GM12878 (cell line): ENCODE data around the gene OR8G5. TPM values are rescaled to one million over a fixed set of nuclear protein-coding genes. Genes with fewer than 3 reads are reported as not detected.

Experiments
- ATAC-seq: fragments of 200-7000 bp; cut with Tn5 transposase; 3 replicates; pipeline ENCODE4 v1.9.1; 2020; ENCODE audit warnings: mild to moderate bottlenecking, moderate library complexity
- BruUV-seq: library from RNA; stranded (reverse); fragments of 400-500 nt; replicated peaks from 2 replicates; lab custom pipeline; 2021; lab: Mats Ljungman, UMichigan
- CTCF ChIA-PET: fragments of 300-600 bp; sonication (Branson Sonifier 250); formaldehyde crosslinking; extraction: SDS; loops from one replicate; lab custom pipeline; 2021; ENCODE audit warnings: inconsistent platforms; lab: Yijun Ruan, JAX
- POLR2A ChIA-PET: fragments of 350-600 bp; formaldehyde crosslinking; extraction: SDS; loops from one replicate; lab custom pipeline; 2021; ENCODE audit warnings: inconsistent platforms; lab: Charles Lee
- RAD21 ChIA-PET: fragments of 300-600 bp; sonication (Branson Sonifier 250); formaldehyde crosslinking; loops from one replicate; lab custom pipeline; 2023; ENCODE audit warnings: antibody characterized with exemption; ENCODE audit not compliant: unreplicated experiment; lab: Charles Lee
- SMC1A ChIA-PET: fragments of 300-600 bp; sonication (Branson Sonifier 250); formaldehyde crosslinking; loops from one replicate; lab custom pipeline; 2023; ENCODE audit not compliant: unreplicated experiment, uncharacterized antibody; lab: Charles Lee
- DNase-seq: peaks from one replicate; pipeline ENCODE4 v3.0.0-alpha.2; 2011; ENCODE audit warnings: low read depth, low spot score
- FAIRE-seq: peaks from 3 replicates; lab custom pipeline; 2011; peaks lifted over from hg19 to GRCh38; lab: Jason Lieb, UNC
- H2AFZ ChIP-seq: 2 replicates; pipeline ENCODE4 v1.6.0; 2011; ENCODE audit warnings: low read depth, low read length, control low read depth; ENCODE audit not compliant: control insufficient read depth
- H3K27ac ChIP-seq: 2 replicates; pipeline ENCODE4 v1.5.1; 2011; ENCODE audit warnings: control low read depth; ENCODE audit not compliant: control insufficient read depth, insufficient read depth
- H3K27me3 ChIP-seq, 2 experiments: replicated peaks in 1 of 2; 2 replicates each; pipeline versions ENCODE4 v1.6.0 to v1.6.1; 2011; ENCODE audit warnings: low read length in 1 of 2; ENCODE audit not compliant: control insufficient read depth in 2 of 2, insufficient read depth in 2 of 2
- H3K36me3 ChIP-seq, 2 experiments: 2 replicates each; pipeline ENCODE4 v1.5.1; 2011; ENCODE audit warnings: low read length in 1 of 2; ENCODE audit not compliant: control insufficient read depth in 2 of 2, insufficient read depth in 2 of 2
- H3K4me1 ChIP-seq: 2 replicates; pipeline ENCODE4 v1.6.1; 2011; ENCODE audit warnings: mild to moderate bottlenecking, low read length, moderate library complexity, mixed read lengths; ENCODE audit not compliant: control insufficient read depth, insufficient read depth
- H3K4me2 ChIP-seq: 2 replicates; pipeline ENCODE4 v1.6.0; 2011; ENCODE audit warnings: control low read depth; ENCODE audit not compliant: control insufficient read depth, insufficient read depth
- H3K4me3 ChIP-seq: fragments of 200-600 bp; sonication (generic); 2 replicates; pipeline ENCODE4 v1.5.1; 2016
- H3K79me2 ChIP-seq: 2 replicates; pipeline ENCODE4 v1.6.0; 2011; ENCODE audit warnings: low read length; ENCODE audit not compliant: control insufficient read depth, insufficient read depth
- H3K9ac ChIP-seq: 2 replicates; pipeline ENCODE4 v1.8.0; 2011; ENCODE audit warnings: low read length, control low read depth, mixed read lengths; ENCODE audit not compliant: control insufficient read depth, insufficient read depth
- H3K9me3 ChIP-seq: replicated peaks from 3 replicates; pipeline ENCODE4 v1.5.1; 2011; ENCODE audit warnings: mild to moderate bottlenecking, low read length; ENCODE audit not compliant: control insufficient read depth, insufficient read depth
- H4K20me1 ChIP-seq: 2 replicates; pipeline ENCODE4 v1.6.0; 2011; ENCODE audit not compliant: control insufficient read depth, insufficient read depth
- BCL11A ChIP-seq: IDR thresholded peaks from 2 replicates; pipeline ENCODE4 v1.6.1; 2011; ENCODE audit warnings: low read depth, low read length
- BCLAF1 ChIP-seq: fragments of 450-650 bp; IDR thresholded peaks from 2 replicates; pipeline ENCODE4 v1.6.1; 2017; ENCODE audit warnings: antibody characterized with exemption, mild to moderate bottlenecking, moderate library complexity
- CUX1 ChIP-seq: IDR thresholded peaks from 2 replicates; pipeline ENCODE4 v1.6.1; 2012; ENCODE audit warnings: improper control_type of control experiment, low read depth, low read length; ENCODE audit not compliant: insufficient replicate concordance
- IKZF2 ChIP-seq, 2 experiments: fragments of 450-650 bp; IDR thresholded peaks; 2 replicates each; pipeline ENCODE4 v1.6.1; 2017; ENCODE audit warnings: mild to moderate bottlenecking in 2 of 2, moderate library complexity in 2 of 2
- JUNB ChIP-seq: IDR thresholded peaks from 2 replicates; pipeline ENCODE4 v1.6.1; 2016; ENCODE audit warnings: antibody characterized with exemption, mild to moderate bottlenecking
- MLLT1 ChIP-seq: fragments of 450-650 bp; IDR thresholded peaks from 2 replicates; pipeline ENCODE4 v1.6.1; 2016; ENCODE audit warnings: mild to moderate bottlenecking
- NFYA ChIP-seq: IDR thresholded peaks from 2 replicates; pipeline ENCODE4 v1.6.1; 2011; ENCODE audit warnings: low read depth, mild to moderate bottlenecking, low read length, improper control_type of control experiment, borderline replicate concordance
- SMARCA5 ChIP-seq: fragments of 450-650 bp; IDR thresholded peaks from 2 replicates; pipeline ENCODE4 v1.6.1; 2017; ENCODE audit warnings: mild to moderate bottlenecking
- SP1 ChIP-seq: IDR thresholded peaks from one replicate; pipeline ENCODE4 v1.6.1; 2011; ENCODE audit warnings: low read depth, low read length
- TCF3 ChIP-seq: IDR thresholded peaks from 2 replicates; pipeline ENCODE4 v1.6.1; 2012; ENCODE audit warnings: low read depth, mild to moderate bottlenecking, low read length, borderline replicate concordance; ENCODE audit not compliant: insufficient read depth
- TCF7 ChIP-seq: IDR thresholded peaks from 2 replicates; pipeline ENCODE4 v1.6.1; 2014; ENCODE audit warnings: antibody characterized with exemption, borderline replicate concordance
- ZBED1 ChIP-seq: IDR thresholded peaks from 2 replicates; pipeline ENCODE4 v1.6.1; 2016; ENCODE audit warnings: borderline replicate concordance
- ZBTB4 ChIP-seq: fragments of 450-650 bp; formaldehyde crosslinking; IDR thresholded peaks from 2 replicates; pipeline ENCODE4 v1.4.0; 2022; ENCODE audit warnings: mild to moderate bottlenecking, moderate library complexity
- in situ Hi-C: fragments of 300-500 bp; cut with MboI; formaldehyde crosslinking; loops from 9 replicates; pipeline ENCODE4 v1.14.3; 2018; ENCODE audit warnings: mixed read lengths
- intact Hi-C: fragments of 100-400 bp; cut with micrococcal nuclease; formaldehyde crosslinking; loops from one replicate; pipeline ENCODE4 v1.14.2; 2022; ENCODE audit not compliant: unreplicated experiment
- polyA plus RNA-seq, 11 experiments: library from polyadenylated mRNA; depleted of rRNA in 4 of 11; unstranded in 6 of 11; stranded (reverse) in 5 of 11; fragments of >200 nt; fragmentation: Nextera tagmentation in 4 of 11; fragmentation: Illumina TruSeq in 1 of 11; extraction: Ambion mirVana in 4 of 11; extraction: Trizol in 1 of 11; gene quantifications; 1 replicate in 1 of 11; 2 replicates in 10 of 11; pipeline versions ENCODE4 v1.2.1 to v1.2.3, GENCODE V29; 2011 to 2016; ENCODE audit warnings: inconsistent platforms in 2 of 11, missing spikeins in 2 of 11, low read depth in 1 of 11
- total RNA-seq, 4 experiments: library from RNA; depleted of rRNA in 3 of 4; stranded (reverse); fragments of >200 nt in 3 of 4; fragmentation: Illumina TruSeq in 1 of 4; extraction: Trizol in 1 of 4; gene quantifications; 2 replicates each; pipeline versions ENCODE4 v1.2.1 to v1.2.3, GENCODE V29; 2013 to 2021

OR8G5 gene
- total and polyA plus RNA-seq, 10 of the 15 experiments (the other 5 are each of a cell fraction or from before 2014, with no cell fraction given) = not detected

- POLR2A ChIA-PET = no interaction called here
- H3K4me3 ChIP-seq = no peak overlapping the region
- SMC1A ChIA-PET = no interaction called here
- no peaks in the 10 kb centered on the region for H3K9me3 ChIP-seq
- H3K4me2 ChIP-seq = no peak overlapping the region
- H3K36me3 ChIP-seq = no peaks in the 10 kb centered on the region
- no peaks in the 10 kb centered on the region for H3K4me1 ChIP-seq
- H3K79me2 ChIP-seq = no peaks in the 10 kb centered on the region
- H3K27ac ChIP-seq = no peak overlapping the region
- CTCF ChIA-PET = no interaction called here
- in situ Hi-C loops (no loop called here), intact Hi-C loops (no loop called here)
- H4K20me1 ChIP-seq = no peaks in the 10 kb centered on the region
- DNase-seq = no peak
- ATAC-seq = no peak
- no peaks in the 10 kb centered on the region for H3K27me3 ChIP-seq
- no peak for FAIRE-seq
- H2AFZ ChIP-seq = no peak overlapping the region
- no peak overlapping the region for H3K9ac ChIP-seq
- RAD21 ChIA-PET = no interaction called here
- no TSS peak for BruUV-seq
- TF ChIP-seq JUNB = no peak
- no peak for TF ChIP-seq BCL11A
- TF ChIP-seq TCF7 = no peak
- TF ChIP-seq TCF3 = no peak
- TF ChIP-seq IKZF2 (IDR thresholded peaks at IDR 0.05) = no peak
- no peak for TF ChIP-seq SP1
- TF ChIP-seq NFYA = no peak
- no peak for TF ChIP-seq MLLT1
- TF ChIP-seq CUX1 = no peak
- TF ChIP-seq ZBED1 = no peak
- no peak for TF ChIP-seq SMARCA5
- no peak for TF ChIP-seq BCLAF1
- no peak for TF ChIP-seq ZBTB4 (CRISPR knock-in tag)
Measured at GRCh38 chr11:124310721-124311120, 54.5 kb downstream of the OR8G5 start.
